Psoas muscle (tissue), 8 donors: ENCODE results near the gene WWOX. TPM values are rescaled to one million over a fixed set of nuclear protein-coding genes. Genes with fewer than 3 reads are reported as not detected.

Source experiments
- ATAC-seq, 4 donors: fragments of 200-7000 bp; cut with Tn5 transposase; one replicate each; pipeline ENCODE4 v1.9.1; 2020; ENCODE audit warnings: moderate library complexity in 3 of 4, mild to moderate bottlenecking in 2 of 4
- DNase-seq, 2 donors: peaks; one replicate each; pipeline ENCODE4 v3.0.0-alpha.2; 2020
- H3K27ac ChIP-seq: fragments of 200-600 bp; one replicate; pipeline ENCODE4 v1.8.0; 2022
- H3K27me3 ChIP-seq, 3 donors: fragments of 200-600 bp in 1 of 3; one replicate each; pipeline versions ENCODE4 v1.6.1 to v1.8.0; 2013 to 2022; ENCODE audit warnings: low read length in 2 of 3, mild to moderate bottlenecking in 2 of 3, moderate library complexity in 1 of 3; ENCODE audit not compliant: insufficient read depth in 3 of 3
- H3K36me3 ChIP-seq, 2 donors: fragments of 200-600 bp in 1 of 2; one replicate each; pipeline versions ENCODE4 v1.6.1 to v1.8.0; 2013 to 2022; ENCODE audit warnings: low read depth in 1 of 2, mild to moderate bottlenecking in 1 of 2, moderate library complexity in 1 of 2; ENCODE audit not compliant: insufficient read depth in 1 of 2
- H3K4me1 ChIP-seq: fragments of 200-600 bp; one replicate; pipeline ENCODE4 v1.8.0; 2022
- H3K4me3 ChIP-seq: fragments of 200-600 bp; one replicate; pipeline ENCODE4 v1.8.0; 2022; ENCODE audit warnings: mild to moderate bottlenecking
- H3K9me3 ChIP-seq: fragments of 200-600 bp; one replicate; pipeline ENCODE4 v1.8.0; 2022
- CTCF ChIP-seq: fragments of 200-600 bp; IDR thresholded peaks from one replicate; pipeline ENCODE4 v1.8.0; 2022; ENCODE audit warnings: antibody characterized with exemption
- WGBS, 3 donors: extraction: QIAGEN DNeasy Blood & Tissue Kit; methylation state at CpG; one replicate each; pipeline versions ENCODE4 v1.1.6 to v1.1.7; 2013; 5-methylcytosine and 5-hydroxymethylcytosine counted together
- intact Hi-C, 2 donors: fragments of 100-400 bp; cut with DNase I; formaldehyde crosslinking; loops; one replicate each; pipeline versions ENCODE4 v1.11.0 to v1.14.2; 2022
- polyA plus RNA-seq, 3 donors: library from polyadenylated mRNA; stranded (reverse); fragments of 200-250 nt; gene quantifications; one replicate each; pipeline ENCODE4 v1.2.3, GENCODE V29; 2013
- total RNA-seq, 4 donors: library from RNA; stranded (reverse); fragmentation: NEBNext Ultra II Directional in 2 of 4; extraction: Animal tissue kit (Norgen Biotek cat#: 25700) in 2 of 4; gene quantifications; one replicate each; pipeline versions ENCODE4 v1.2.1 to v1.2.4, GENCODE V29; 2021 to 2023
- donor health status: healthy with polysubstance abuse.
- donor health status: DM: no; HTN: no; CAD: no; lungs with moderate emphysema.
- donor health status: Bipolar disorder and iron deficiency.
- donor health status: healthy.
- donor health status: DM: yes; HTN: yes; CAD: no.
- donor health status: DM: no; HTN: no; CAD: no.
- donor health status: DM: no; HTN: no; CAD: no.
- donor health status: DM: yes; HTN: yes; CAD: no.

The WWOX gene
- total and polyA plus RNA-seq, 7 donors = 3.1 to 6.6 (median 5.0) TPM

- H3K27me3 ChIP-seq = peaks cover 0 to 2% (median 0%) of the 10 kb centered on the region in 3 donors
- no peak for TF ChIP-seq CTCF
- WGBS, 3 donors = 31 to 92% (median 40%) methylated on average over 6 of the region's 6 CpGs
- H3K36me3 ChIP-seq = no peaks in the 10 kb centered on the region
- no peak overlapping the region for H3K4me3 ChIP-seq
- H3K27ac ChIP-seq = no peak overlapping the region
- DNase-seq (no peak), ATAC-seq (peak in 3 of 4 donors; percentile 82 to 95 (median 89))
- no peaks in the 10 kb centered on the region for H3K9me3 ChIP-seq
- H3K4me1 ChIP-seq = peaks cover 5% of the 10 kb centered on the region
- intact Hi-C loops = no loop called here
These were observed 855.8 kb downstream of the WWOX start for GRCh38 chr16:78955206-78955605.

- intact Hi-C loops = no loop called here
- DNase-seq (no peak), ATAC-seq (no peak)
- WGBS, 3 donors = 59 to 83% (median 64%) methylated on average over 8 of the region's 8 CpGs
- Histone ChIP-seq H3K36me3 (no peaks in the 10 kb centered on the region), H3K27me3 (peaks cover 0 to 2% (median 0%) of the 10 kb centered on the region in 3 donors), H3K27ac (no peak overlapping the region), H3K4me1 (peaks cover 5% of the 10 kb centered on the region), H3K9me3 (no peaks in the 10 kb centered on the region), H3K4me3 (no peak overlapping the region)
- no peak for TF ChIP-seq CTCF
These were observed 857.4 kb downstream of the WWOX start for GRCh38 chr16:78956859-78957258.

- TF ChIP-seq CTCF = no peak
- ATAC-seq = peak in 2 of 4 donors; percentile 35 to 56
- no peak for DNase-seq
- no peaks in the 10 kb centered on the region for H3K9me3 ChIP-seq
- intact Hi-C loops = no loop called here
- peaks cover 0 to 2% (median 0%) of the 10 kb centered on the region in 3 donors for H3K27me3 ChIP-seq
- H3K36me3 ChIP-seq = no peaks in the 10 kb centered on the region
- 46 to 63% (median 47%) methylated on average over 15 of the region's 15 CpGs for WGBS, 3 donors
- H3K27ac ChIP-seq = no peak overlapping the region
- H3K4me3 ChIP-seq = no peak overlapping the region
- peaks cover 5% of the 10 kb centered on the region for H3K4me1 ChIP-seq
These were observed 858.1 kb downstream of the WWOX start for GRCh38 chr16:78957317-78958100.

GRCh38 chr16:78961464-78961863 lies 862.0 kb downstream of the WWOX start:
- H3K27me3 ChIP-seq = no peaks in the 10 kb centered on the region
- H3K4me3 ChIP-seq = no peak overlapping the region
- no peaks in the 10 kb centered on the region for H3K36me3 ChIP-seq
- 86 to 94% (median 91%) methylated on average over 2 of the region's 2 CpGs for WGBS, 3 donors
- H3K27ac ChIP-seq = no peak overlapping the region
- no peak for DNase-seq
- no peak for ATAC-seq
- TF ChIP-seq CTCF = no peak
- intact Hi-C loops = no loop called here
- H3K4me1 ChIP-seq = peaks cover 5% of the 10 kb centered on the region
- H3K9me3 ChIP-seq = no peaks in the 10 kb centered on the region
